ENCODE results near the gene INHBC. TPM values are rescaled to one million over a fixed set of nuclear protein-coding genes. Genes with fewer than 3 reads are reported as not detected.

The INHBC gene
- total RNA-seq, 4 donors from 2014 or later = not detected

- Histone ChIP-seq H3K4me3 (no peak overlapping the region), H3K27me3 (peaks cover 94% of the 10 kb centered on the region), H3K9me3 (no peaks in the 10 kb centered on the region), H3K4me1 (peaks cover 0 to 13% (median 7%) of the 10 kb centered on the region in 3 donors), H3K27ac (no peak overlapping the region), H3K36me3 (no peaks in the 10 kb centered on the region)
- TF ChIP-seq EP300 (IDR thresholded peaks at IDR 0.05) (no peak), POLR2AphosphoS5 (IDR thresholded peaks at IDR 0.05) (no peak), POLR2A (IDR thresholded peaks at IDR 0.05) (no peak), CTCF (IDR thresholded peaks at IDR 0.05) (no peak)
- ATAC-seq = no peak
- 86 to 100% methylated on average over 1 of the region's 4 CpGs for WGBS, 2 donors (ENCODE audit: low coverage in 1 of 2)
Observed at GRCh38 chr12:57470970-57471656, 36.5 kb downstream of the INHBC start.

- WGBS, 2 donors (ENCODE audit: low coverage in 1 of 2) = 80% methylated on average over 1 of the region's 3 CpGs; no CpG with 5 or more reads in 1 of the 2 donors
- peaks cover 100% of the 10 kb centered on the region for H3K27me3 ChIP-seq
- H3K4me3 ChIP-seq = no peak overlapping the region
- no peaks in the 10 kb centered on the region for H3K36me3 ChIP-seq
- H3K4me1 ChIP-seq = peaks cover 0 to 17% (median 7%) of the 10 kb centered on the region in 3 donors
- no peaks in the 10 kb centered on the region for H3K9me3 ChIP-seq
- TF ChIP-seq CTCF (IDR thresholded peaks at IDR 0.05) (no peak), EP300 (IDR thresholded peaks at IDR 0.05) (no peak), POLR2AphosphoS5 (IDR thresholded peaks at IDR 0.05) (no peak), POLR2A (IDR thresholded peaks at IDR 0.05) (no peak)
- no peak for ATAC-seq
- no peak overlapping the region for H3K27ac ChIP-seq
Observed at GRCh38 chr12:57471661-57472060, 37.1 kb downstream of the INHBC start.

- no peak for ATAC-seq
- no peak for TF ChIP-seq EP300 (IDR thresholded peaks at IDR 0.05)
- no peak for TF ChIP-seq CTCF (IDR thresholded peaks at IDR 0.05)
- Histone ChIP-seq H3K4me1 (peaks cover 0 to 17% (median 7%) of the 10 kb centered on the region in 3 donors), H3K4me3 (no peak overlapping the region), H3K9me3 (no peaks in the 10 kb centered on the region), H3K27me3 (peaks cover 100% of the 10 kb centered on the region), H3K36me3 (no peaks in the 10 kb centered on the region), H3K27ac (no peak overlapping the region)
- 71 to 93% methylated on average over 2 to 3 of the region's 3 CpGs for WGBS, 2 donors (ENCODE audit: low coverage in 1 of 2)
Observed at GRCh38 chr12:57472391-57472790, 37.8 kb downstream of the INHBC start.

- Histone ChIP-seq H3K27me3 (peaks cover 100% of the 10 kb centered on the region), H3K4me1 (peaks cover 0 to 17% (median 7%) of the 10 kb centered on the region in 3 donors), H3K4me3 (no peak overlapping the region), H3K9me3 (no peaks in the 10 kb centered on the region), H3K27ac (no peak overlapping the region), H3K36me3 (no peaks in the 10 kb centered on the region)
- no peak for ATAC-seq
- TF ChIP-seq CTCF (IDR thresholded peaks at IDR 0.05) = no peak
- no peak for TF ChIP-seq POLR2A (IDR thresholded peaks at IDR 0.05)
- no peak for TF ChIP-seq EP300 (IDR thresholded peaks at IDR 0.05)
- no peak for TF ChIP-seq POLR2AphosphoS5 (IDR thresholded peaks at IDR 0.05)
- WGBS, 2 donors (ENCODE audit: low coverage in 1 of 2) = 0 to 6% methylated on average over 1 to 2 of the region's 3 CpGs
Observed at GRCh38 chr12:57473392-57473791, 38.8 kb downstream of the INHBC start.

GRCh38 chr12:57473886-57474285 is 39.3 kb downstream of the INHBC start:
- no peak for ATAC-seq
- 100% methylated on average over 1 of the region's 5 CpGs for WGBS, 2 donors (ENCODE audit: low coverage in 1 of 2)
- Histone ChIP-seq H3K36me3 (no peaks in the 10 kb centered on the region), H3K4me1 (peaks cover 0 to 17% (median 7%) of the 10 kb centered on the region in 3 donors), H3K4me3 (no peak overlapping the region), H3K9me3 (no peaks in the 10 kb centered on the region), H3K27ac (no peak overlapping the region), H3K27me3 (peaks cover 100% of the 10 kb centered on the region)
- TF ChIP-seq EP300 (IDR thresholded peaks at IDR 0.05) = no peak
- TF ChIP-seq POLR2AphosphoS5 (IDR thresholded peaks at IDR 0.05) = no peak
- TF ChIP-seq CTCF (IDR thresholded peaks at IDR 0.05) = no peak
- TF ChIP-seq POLR2A (IDR thresholded peaks at IDR 0.05) = no peak
